ENCODE results near the gene ZBTB7C.

Gene ZBTB7C

GRCh38 chr18:48183613-48184012 lies 225.6 kb downstream of the ZBTB7C start:
- Histone ChIP-seq H2AFZ (ENCODE audit: low read depth, low read length, severe bottlenecking) (no peak overlapping the region), H3K9me2 (replicated peaks; ENCODE audit: insufficient read depth, low read length) (no peaks in the 10 kb centered on the region), H3K27ac (ENCODE audit: low read depth, low read length) (no peak overlapping the region), H3F3A (ENCODE audit: insufficient read depth) (no peaks in the 10 kb centered on the region), H3K36me3 (ENCODE audit: low read length) (no peaks in the 10 kb centered on the region), H3K79me2 (ENCODE audit: insufficient read depth, low read length) (no peaks in the 10 kb centered on the region), H3K9ac (ENCODE audit: low read length) (no peak overlapping the region), H3K4me3 (ENCODE audit: insufficient read depth, low read length, poor library complexity, severe bottlenecking) (no peak overlapping the region), H3K27me3 (ENCODE audit: low read length) (no peaks in the 10 kb centered on the region), H4K20me1 (ENCODE audit: low read depth, low read length) (no peaks in the 10 kb centered on the region), H3K9me3 (ENCODE audit: insufficient read depth, low read length) (no peaks in the 10 kb centered on the region), H3K4me2 (ENCODE audit: low read depth, low read length, poor library complexity, severe bottlenecking) (no peak overlapping the region)
- TF ChIP-seq, protein P1, sequence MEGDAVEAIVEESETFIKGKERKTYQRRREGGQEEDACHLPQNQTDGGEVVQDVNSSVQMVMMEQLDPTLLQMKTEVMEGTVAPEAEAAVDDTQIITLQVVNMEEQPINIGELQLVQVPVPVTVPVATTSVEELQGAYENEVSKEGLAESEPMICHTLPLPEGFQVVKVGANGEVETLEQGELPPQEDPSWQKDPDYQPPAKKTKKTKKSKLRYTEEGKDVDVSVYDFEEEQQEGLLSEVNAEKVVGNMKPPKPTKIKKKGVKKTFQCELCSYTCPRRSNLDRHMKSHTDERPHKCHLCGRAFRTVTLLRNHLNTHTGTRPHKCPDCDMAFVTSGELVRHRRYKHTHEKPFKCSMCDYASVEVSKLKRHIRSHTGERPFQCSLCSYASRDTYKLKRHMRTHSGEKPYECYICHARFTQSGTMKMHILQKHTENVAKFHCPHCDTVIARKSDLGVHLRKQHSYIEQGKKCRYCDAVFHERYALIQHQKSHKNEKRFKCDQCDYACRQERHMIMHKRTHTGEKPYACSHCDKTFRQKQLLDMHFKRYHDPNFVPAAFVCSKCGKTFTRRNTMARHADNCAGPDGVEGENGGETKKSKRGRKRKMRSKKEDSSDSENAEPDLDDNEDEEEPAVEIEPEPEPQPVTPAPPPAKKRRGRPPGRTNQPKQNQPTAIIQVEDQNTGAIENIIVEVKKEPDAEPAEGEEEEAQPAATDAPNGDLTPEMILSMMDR (IDR thresholded peaks at IDR 0.05; ENCODE audit: insufficient read depth, low read length, poor library complexity, severe bottlenecking), result no peak
- TF ChIP-seq EZH2phosphoT487 (conservative IDR thresholded peaks at IDR 0.05; ENCODE audit: low read length), result no peak

- no peak overlapping the region for H2AFZ ChIP-seq (ENCODE audit: low read depth, low read length, severe bottlenecking)
- no peak for TF ChIP-seq EZH2phosphoT487 (conservative IDR thresholded peaks at IDR 0.05; ENCODE audit: low read length)
- TF ChIP-seq, protein P1 (IDR thresholded peaks at IDR 0.05; ENCODE audit: insufficient read depth, low read length, poor library complexity, severe bottlenecking), result no peak
- H3K9me3 ChIP-seq (ENCODE audit: insufficient read depth, low read length), result no peaks in the 10 kb centered on the region
- no peak overlapping the region for H3K4me3 ChIP-seq (ENCODE audit: insufficient read depth, low read length, poor library complexity, severe bottlenecking)
- no peaks in the 10 kb centered on the region for H3K9me2 ChIP-seq (replicated peaks; ENCODE audit: insufficient read depth, low read length)
- no peaks in the 10 kb centered on the region for H3F3A ChIP-seq (ENCODE audit: insufficient read depth)
- no peaks in the 10 kb centered on the region for H3K27me3 ChIP-seq (ENCODE audit: low read length)
- no peak overlapping the region for H3K9ac ChIP-seq (ENCODE audit: low read length)
- H3K79me2 ChIP-seq (ENCODE audit: insufficient read depth, low read length), result no peaks in the 10 kb centered on the region
- no peaks in the 10 kb centered on the region for H3K36me3 ChIP-seq (ENCODE audit: low read length)
- no peak overlapping the region for H3K4me2 ChIP-seq (ENCODE audit: low read depth, low read length, poor library complexity, severe bottlenecking)
- no peak overlapping the region for H3K27ac ChIP-seq (ENCODE audit: low read depth, low read length)
- no peaks in the 10 kb centered on the region for H4K20me1 ChIP-seq (ENCODE audit: low read depth, low read length)
Observed at GRCh38 chr18:48182779-48183178, 226.4 kb downstream of the ZBTB7C start.

- Histone ChIP-seq H2AFZ (ENCODE audit: low read depth, low read length, severe bottlenecking) (no peak overlapping the region), H4K20me1 (ENCODE audit: low read depth, low read length) (no peaks in the 10 kb centered on the region), H3K9ac (ENCODE audit: low read length) (no peak overlapping the region), H3K9me2 (replicated peaks; ENCODE audit: insufficient read depth, low read length) (no peaks in the 10 kb centered on the region), H3K9me3 (ENCODE audit: insufficient read depth, low read length) (no peaks in the 10 kb centered on the region), H3K27ac (ENCODE audit: low read depth, low read length) (no peak overlapping the region), H3K4me2 (ENCODE audit: low read depth, low read length, poor library complexity, severe bottlenecking) (no peak overlapping the region), H3K4me3 (ENCODE audit: insufficient read depth, low read length, poor library complexity, severe bottlenecking) (no peak overlapping the region), H3K27me3 (ENCODE audit: low read length) (no peaks in the 10 kb centered on the region), H3F3A (ENCODE audit: insufficient read depth) (no peaks in the 10 kb centered on the region), H3K79me2 (ENCODE audit: insufficient read depth, low read length) (no peaks in the 10 kb centered on the region), H3K36me3 (ENCODE audit: low read length) (no peaks in the 10 kb centered on the region)
- TF ChIP-seq, protein P1 (IDR thresholded peaks at IDR 0.05; ENCODE audit: insufficient read depth, low read length, poor library complexity, severe bottlenecking), result no peak
- no peak for TF ChIP-seq EZH2phosphoT487 (conservative IDR thresholded peaks at IDR 0.05; ENCODE audit: low read length)
Observed at GRCh38 chr18:48181857-48182256, 227.3 kb downstream of the ZBTB7C start.

All from SU-DHL-6 (cell line).